GM13977 (cell line): ENCODE data around the gene ASGR1.

Experiments
- DNase-seq: peaks from one replicate; pipeline ENCODE4 v3.0.0; 2012; ENCODE audit warnings: low spot score
- in situ Hi-C: fragments of 300-500 bp; cut with MboI; formaldehyde crosslinking; loops from one replicate; pipeline ENCODE4 v1.12.0; 2022; ENCODE audit warnings: low sequenced_read_pairs, low pct_unique_long_range_greater_than_20kb, mixed read lengths, inconsistent platforms; ENCODE audit not compliant: unreplicated experiment
- TF ChIP-seq, protein P1 (sequence below): IDR thresholded peaks from 2 replicates; pipeline ENCODE4 v1.5.1; 2012; ENCODE audit warnings: mild to moderate bottlenecking, control low read depth; ENCODE audit not compliant: insufficient read depth; ENCODE audit errors: extremely low read depth, missing control alignments

Gene ASGR1

DNA sequence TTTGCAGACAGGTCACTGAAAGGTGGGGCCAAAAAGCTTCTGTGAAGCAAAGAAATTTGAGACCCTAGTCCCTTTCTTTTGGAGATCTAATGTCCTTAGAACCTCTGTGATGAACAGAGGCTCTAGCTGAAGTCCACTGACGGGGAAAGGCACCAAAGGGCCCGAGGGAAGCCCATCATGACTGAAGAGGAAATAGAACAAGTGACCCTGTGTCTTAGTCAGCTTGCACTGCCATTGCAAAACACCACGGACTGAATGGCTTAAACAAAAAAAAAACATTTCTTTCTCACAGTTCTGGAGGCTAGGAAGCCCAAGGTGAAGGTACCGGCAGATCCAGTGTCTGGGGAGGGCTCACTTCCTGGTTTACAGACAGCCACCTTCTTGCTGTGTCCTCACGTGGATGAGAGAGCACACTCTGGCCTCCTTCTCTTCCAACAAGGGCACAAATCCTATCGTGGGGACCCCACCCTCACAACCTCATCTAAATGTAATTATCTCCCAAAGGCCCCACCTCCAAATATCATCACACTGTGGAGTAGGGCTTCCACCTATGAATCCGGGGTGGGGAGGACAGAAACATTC lies 40.3 kb downstream of the ASGR1 start:
- DNase-seq, result no peak
- TF ChIP-seq, protein P1, sequence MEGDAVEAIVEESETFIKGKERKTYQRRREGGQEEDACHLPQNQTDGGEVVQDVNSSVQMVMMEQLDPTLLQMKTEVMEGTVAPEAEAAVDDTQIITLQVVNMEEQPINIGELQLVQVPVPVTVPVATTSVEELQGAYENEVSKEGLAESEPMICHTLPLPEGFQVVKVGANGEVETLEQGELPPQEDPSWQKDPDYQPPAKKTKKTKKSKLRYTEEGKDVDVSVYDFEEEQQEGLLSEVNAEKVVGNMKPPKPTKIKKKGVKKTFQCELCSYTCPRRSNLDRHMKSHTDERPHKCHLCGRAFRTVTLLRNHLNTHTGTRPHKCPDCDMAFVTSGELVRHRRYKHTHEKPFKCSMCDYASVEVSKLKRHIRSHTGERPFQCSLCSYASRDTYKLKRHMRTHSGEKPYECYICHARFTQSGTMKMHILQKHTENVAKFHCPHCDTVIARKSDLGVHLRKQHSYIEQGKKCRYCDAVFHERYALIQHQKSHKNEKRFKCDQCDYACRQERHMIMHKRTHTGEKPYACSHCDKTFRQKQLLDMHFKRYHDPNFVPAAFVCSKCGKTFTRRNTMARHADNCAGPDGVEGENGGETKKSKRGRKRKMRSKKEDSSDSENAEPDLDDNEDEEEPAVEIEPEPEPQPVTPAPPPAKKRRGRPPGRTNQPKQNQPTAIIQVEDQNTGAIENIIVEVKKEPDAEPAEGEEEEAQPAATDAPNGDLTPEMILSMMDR, result no peak
- in situ Hi-C loops, result loop anchor here (25.0 kb wide), 1 partner anchor 227 kb away; no protein-coding TSS in a partner anchor

- in situ Hi-C loops, result loop anchor here (25.0 kb wide), 1 partner anchor 225 kb away; no protein-coding TSS in a partner anchor
- DNase-seq, result no peak
- TF ChIP-seq, protein P1, result no peak
These were observed 41.8 kb downstream of the ASGR1 start for GRCh38 chr17:7137171-7137943.

DNA sequence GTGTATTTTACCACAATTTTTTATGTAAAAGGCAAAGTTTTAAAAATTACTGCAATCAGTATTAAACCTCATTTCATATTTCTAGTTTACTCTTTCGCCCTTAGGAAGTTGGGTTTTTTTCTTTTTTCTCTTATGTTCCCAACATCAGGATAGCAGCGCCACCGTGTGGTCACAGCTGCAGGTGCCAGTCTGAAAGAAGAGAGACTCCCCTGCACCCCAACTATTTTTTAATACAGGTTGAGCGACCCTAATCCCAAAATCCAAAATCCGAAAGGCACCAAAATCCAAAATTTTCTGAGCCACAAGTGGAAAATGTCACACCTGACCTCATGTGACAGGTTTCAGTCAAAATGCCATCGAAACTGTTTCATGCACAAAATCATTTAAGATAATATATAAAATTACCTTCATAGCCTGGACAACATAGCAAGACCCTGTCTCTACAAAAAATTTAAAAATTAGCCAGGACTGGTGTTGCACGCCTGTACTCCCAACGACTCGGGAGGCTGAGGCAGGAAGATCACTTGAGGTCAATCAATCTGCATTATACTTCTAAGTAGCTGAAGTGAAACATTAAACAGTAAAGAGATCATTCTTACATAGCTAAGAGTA lies 42.8 kb downstream of the ASGR1 start:
- in situ Hi-C loops, result loop anchor here (25.0 kb wide), 1 partner anchor 224 kb away; no protein-coding TSS in a partner anchor
- TF ChIP-seq, protein P1, result peak; percentile 93
- DNase-seq, result peak; percentile 74

DNA sequence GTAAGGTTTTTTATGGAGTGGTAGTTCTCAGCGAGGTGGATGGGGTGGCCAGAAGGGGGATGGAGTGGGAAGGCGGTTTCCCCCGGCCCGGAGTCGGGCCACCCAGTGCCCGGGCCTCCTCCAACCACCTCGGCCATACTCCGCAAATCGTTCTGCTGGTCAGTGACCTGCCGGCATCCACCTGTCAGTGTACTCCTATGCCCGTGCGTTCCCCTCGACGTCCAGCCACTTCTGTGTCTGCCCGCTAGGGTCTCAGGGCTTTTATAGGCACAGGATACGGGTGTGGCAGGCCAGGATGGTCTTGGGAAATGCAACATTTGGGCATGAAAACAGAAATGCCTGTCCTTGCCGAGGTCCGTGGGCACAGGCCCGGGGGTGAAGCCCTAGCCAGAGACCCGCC lies 45.3 kb downstream of the ASGR1 start:
- TF ChIP-seq, protein P1, result no peak
- in situ Hi-C loops, result loop anchor here (5.0 to 25.0 kb wide), 2 partner anchors 82 to 222 kb away; no protein-coding TSS in a partner anchor
- no peak for DNase-seq

DNA sequence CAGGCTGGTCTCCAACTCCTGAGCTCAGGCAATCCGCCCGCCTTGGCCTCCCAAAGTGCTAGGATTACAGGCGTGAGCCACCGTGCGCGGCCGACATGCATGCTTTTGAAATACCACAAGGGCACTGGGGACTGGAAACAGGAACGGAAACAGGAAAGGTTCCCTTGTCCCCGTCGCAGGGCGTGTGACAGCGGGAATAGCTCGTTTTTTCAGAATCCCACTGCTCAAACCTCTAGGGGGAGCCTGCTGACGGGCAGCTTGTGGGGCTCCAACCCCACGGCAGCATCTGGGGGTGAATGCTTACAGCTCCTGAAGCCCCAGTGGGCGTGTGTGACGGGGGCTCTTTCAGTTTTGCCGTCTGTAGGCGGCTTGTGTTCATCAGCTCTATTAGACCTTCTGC lies 45.7 kb downstream of the ASGR1 start:
- no peak for DNase-seq
- in situ Hi-C loops, result loop anchor here (5.0 to 25.0 kb wide), 2 partner anchors 81 to 221 kb away; no protein-coding TSS in a partner anchor
- TF ChIP-seq, protein P1, result peak; percentile 64

GRCh38 chr17:7132511-7133094 lies 46.6 kb downstream of the ASGR1 start:
- TF ChIP-seq, protein P1, result no peak
- in situ Hi-C loops, result loop anchor here (5.0 to 25.0 kb wide), 2 partner anchors 80 to 220 kb away; no protein-coding TSS in a partner anchor
- DNase-seq, result peak; percentile 89
